ENCODE data around the gene CCDC54.
A peak's percentile ranks its signal among the peaks of the same experiment; 100 is the strongest.

Gene CCDC54

GRCh38 chr3:107408513-107408912 is 31.3 kb downstream of the CCDC54 start:
- Mint-ChIP-seq H3K36me3 (peaks cover 3 to 6% of the 10 kb centered on the region in 2 donors), H3K27me3 (no peaks in the 10 kb centered on the region), H3K4me1 (no peaks in the 10 kb centered on the region), H3K27ac (no peak overlapping the region), H3K4me3 (no peak overlapping the region), H3K9me3 (peaks cover 9 to 15% of the 10 kb centered on the region in 2 donors)
- ATAC-seq (replicated peaks): no peak
- no peak for DNase-seq

DNA sequence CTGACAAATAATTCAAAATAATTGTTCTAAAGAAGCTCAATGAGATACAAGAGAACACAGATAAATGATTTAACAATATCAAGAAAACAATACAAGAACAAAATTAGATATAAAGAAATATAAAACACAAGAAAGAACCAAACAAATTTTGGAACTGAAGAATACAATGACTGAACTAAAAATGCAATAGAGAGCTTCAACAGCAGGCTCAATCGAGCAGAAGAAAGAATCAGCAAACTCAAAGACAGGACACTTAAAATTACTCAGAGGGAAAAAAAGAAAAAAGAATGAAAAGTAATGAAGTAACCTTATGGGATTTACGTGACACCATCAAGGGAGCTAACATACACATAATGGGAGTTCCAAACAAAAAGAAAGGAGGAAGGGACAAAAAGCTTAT is 32.1 kb downstream of the CCDC54 start:
- Mint-ChIP-seq H3K27ac (no peak overlapping the region), H3K4me1 (peaks cover 0 to 2% of the 10 kb centered on the region in 2 donors), H3K9me3 (peaks cover 9 to 15% of the 10 kb centered on the region in 2 donors), H3K36me3 (peaks cover 3 to 6% of the 10 kb centered on the region in 2 donors), H3K27me3 (no peaks in the 10 kb centered on the region), H3K4me3 (no peak overlapping the region)
- no peak for ATAC-seq (replicated peaks)
- DNase-seq: no peak

DNA sequence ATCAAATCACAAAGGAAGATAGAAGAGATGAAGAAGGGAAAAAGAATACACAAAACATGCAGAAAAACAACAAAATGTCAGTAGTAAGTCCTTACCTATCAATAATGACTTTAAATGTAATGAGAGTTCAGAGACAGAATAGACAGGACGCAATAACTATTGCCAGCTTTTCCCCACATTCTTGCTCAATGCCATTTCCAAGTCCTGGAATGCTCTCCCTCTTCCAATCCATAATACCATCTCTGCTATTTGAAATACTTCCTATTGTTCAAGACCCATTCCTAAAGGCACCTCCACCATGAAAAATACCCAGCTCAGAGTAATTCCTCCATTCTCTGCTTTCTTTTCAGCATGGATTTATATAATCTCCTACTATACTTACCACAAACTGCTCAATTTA is 33.4 kb downstream of the CCDC54 start:
- H3K36me3 Mint-ChIP-seq: peaks cover 3 to 6% of the 10 kb centered on the region in 2 donors
- ATAC-seq (replicated peaks): no peak
- no peak for DNase-seq

DNA sequence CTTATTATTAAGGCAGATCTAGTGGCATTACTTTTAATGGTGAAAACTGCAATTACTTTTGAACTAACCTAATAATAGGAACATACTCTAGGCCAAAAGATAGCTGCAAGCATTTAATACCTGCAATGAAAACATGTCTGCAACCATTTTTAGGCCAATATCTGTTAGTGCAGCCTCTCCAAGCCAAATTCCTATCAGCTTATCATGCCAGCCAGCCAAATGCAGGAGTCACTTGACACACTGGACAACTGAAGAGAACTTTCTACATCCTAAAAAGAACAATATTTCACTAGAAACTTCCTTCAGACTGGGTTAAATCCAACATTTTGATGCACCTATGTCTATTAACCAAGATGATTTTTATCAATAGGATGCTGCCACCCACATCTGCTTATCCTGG is 33.8 kb downstream of the CCDC54 start:
- no peak for DNase-seq
- no peaks in the 10 kb centered on the region for H3K27me3 Mint-ChIP-seq
- no peak overlapping the region for H3K4me3 Mint-ChIP-seq
- H3K4me1 Mint-ChIP-seq: peaks cover 0 to 2% of the 10 kb centered on the region in 2 donors
- no peak for ATAC-seq (replicated peaks)
- H3K27ac Mint-ChIP-seq: no peak overlapping the region
- peaks cover 9 to 15% of the 10 kb centered on the region in 2 donors for H3K9me3 Mint-ChIP-seq
- peaks cover 3 to 6% of the 10 kb centered on the region in 2 donors for H3K36me3 Mint-ChIP-seq

More for the DNA sequence above, 33.4 kb downstream of the CCDC54 start:
- Mint-ChIP-seq H3K4me1 (peaks cover 0 to 2% of the 10 kb centered on the region in 2 donors), H3K27me3 (no peaks in the 10 kb centered on the region), H3K4me3 (no peak overlapping the region), H3K9me3 (peaks cover 9 to 15% of the 10 kb centered on the region in 2 donors), H3K27ac (no peak overlapping the region)

DNA sequence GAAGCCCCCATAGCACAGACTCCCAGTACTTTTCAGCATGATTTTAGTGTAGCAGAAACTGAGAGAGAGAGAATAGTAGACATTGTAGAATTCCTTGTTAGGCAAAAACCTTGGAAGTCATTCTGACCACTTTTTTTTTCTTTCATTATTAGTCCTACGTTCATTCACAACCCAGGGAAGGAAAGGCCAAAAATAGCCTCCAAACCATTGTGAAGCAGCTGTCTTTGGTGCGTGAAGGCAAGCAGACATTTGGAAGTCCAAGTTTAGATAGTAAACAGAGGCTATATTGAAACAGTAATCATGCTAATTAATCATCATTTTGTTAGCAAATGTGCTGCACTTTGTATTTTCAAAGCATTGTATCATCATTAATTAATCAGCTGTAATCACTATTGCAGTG is 34.5 kb downstream of the CCDC54 start:
- Mint-ChIP-seq H3K4me3 (no peak overlapping the region), H3K36me3 (peaks cover 3 to 6% of the 10 kb centered on the region in 2 donors), H3K4me1 (peaks cover 0 to 2% of the 10 kb centered on the region in 2 donors), H3K27ac (no peak overlapping the region), H3K27me3 (no peaks in the 10 kb centered on the region), H3K9me3 (peaks cover 9 to 15% of the 10 kb centered on the region in 2 donors)
- DNase-seq (no peak), ATAC-seq (replicated peaks) (no peak)

GRCh38 chr3:107412376-107412775 is 35.1 kb downstream of the CCDC54 start:
- H3K4me3 Mint-ChIP-seq: no peak overlapping the region
- no peaks in the 10 kb centered on the region for H3K27me3 Mint-ChIP-seq
- H3K9me3 Mint-ChIP-seq: peaks cover 9 to 15% of the 10 kb centered on the region in 2 donors
- H3K27ac Mint-ChIP-seq: no peak overlapping the region
- ATAC-seq (replicated peaks) (no peak), DNase-seq (no peak)
- H3K4me1 Mint-ChIP-seq: peaks cover 0 to 2% of the 10 kb centered on the region in 2 donors
- H3K36me3 Mint-ChIP-seq: peaks cover 3 to 6% of the 10 kb centered on the region in 2 donors

GRCh38 chr3:107413264-107413663 is 36.0 kb downstream of the CCDC54 start:
- no peak overlapping the region for H3K4me3 Mint-ChIP-seq
- no peak overlapping the region for H3K27ac Mint-ChIP-seq
- peaks cover 0 to 2% of the 10 kb centered on the region in 2 donors for H3K4me1 Mint-ChIP-seq
- DNase-seq (no peak), ATAC-seq (replicated peaks) (no peak)
- no peaks in the 10 kb centered on the region for H3K27me3 Mint-ChIP-seq
- H3K9me3 Mint-ChIP-seq: peaks cover 9 to 15% of the 10 kb centered on the region in 2 donors
- peaks cover 3 to 6% of the 10 kb centered on the region in 2 donors for H3K36me3 Mint-ChIP-seq

- H3K27ac Mint-ChIP-seq: no peak overlapping the region
- no peak for DNase-seq
These were observed 37.2 kb downstream of the CCDC54 start for GRCh38 chr3:107414325-107414964.

DNA sequence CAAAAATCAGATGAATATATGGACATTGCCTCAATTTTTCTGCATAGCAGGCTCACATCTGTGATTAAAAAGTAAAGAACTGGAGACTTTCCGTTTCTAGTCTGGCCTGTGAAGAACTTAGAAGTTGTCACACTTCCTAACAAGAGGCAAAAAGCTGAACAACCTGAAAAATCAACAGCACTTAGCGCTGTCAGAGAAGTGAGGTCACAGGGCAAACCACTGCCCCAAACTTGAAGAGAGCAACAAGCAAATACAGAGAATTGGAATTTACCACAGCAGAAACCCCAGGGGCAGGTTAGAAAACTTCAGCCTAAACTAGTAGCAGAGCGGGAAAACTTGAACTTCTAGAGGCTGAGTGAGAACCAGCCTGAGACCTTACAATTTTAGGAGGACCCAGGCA is 38.9 kb downstream of the CCDC54 start:
- H3K9me3 Mint-ChIP-seq: no peaks in the 10 kb centered on the region
- ATAC-seq (replicated peaks): no peak
- H3K27ac Mint-ChIP-seq: no peak overlapping the region
- DNase-seq: no peak
- no peaks in the 10 kb centered on the region for H3K36me3 Mint-ChIP-seq
- peaks cover 2 to 3% of the 10 kb centered on the region in 2 donors for H3K27me3 Mint-ChIP-seq
- H3K4me3 Mint-ChIP-seq: no peak overlapping the region
- peaks cover 4% of the 10 kb centered on the region in 2 donors for H3K4me1 Mint-ChIP-seq

More at GRCh38 chr3:107414325-107414964, 37.2 kb downstream of the CCDC54 start:
- H3K4me1 Mint-ChIP-seq: peaks cover 0 to 2% of the 10 kb centered on the region in 2 donors
- peaks cover 1 to 2% of the 10 kb centered on the region in 2 donors for H3K36me3 Mint-ChIP-seq
- no peaks in the 10 kb centered on the region for H3K27me3 Mint-ChIP-seq
- H3K9me3 Mint-ChIP-seq: peaks cover 6 to 10% of the 10 kb centered on the region in 2 donors
- ATAC-seq (replicated peaks): peak in 1 of 2 donors; percentile 25
- H3K4me3 Mint-ChIP-seq: no peak overlapping the region

DNA sequence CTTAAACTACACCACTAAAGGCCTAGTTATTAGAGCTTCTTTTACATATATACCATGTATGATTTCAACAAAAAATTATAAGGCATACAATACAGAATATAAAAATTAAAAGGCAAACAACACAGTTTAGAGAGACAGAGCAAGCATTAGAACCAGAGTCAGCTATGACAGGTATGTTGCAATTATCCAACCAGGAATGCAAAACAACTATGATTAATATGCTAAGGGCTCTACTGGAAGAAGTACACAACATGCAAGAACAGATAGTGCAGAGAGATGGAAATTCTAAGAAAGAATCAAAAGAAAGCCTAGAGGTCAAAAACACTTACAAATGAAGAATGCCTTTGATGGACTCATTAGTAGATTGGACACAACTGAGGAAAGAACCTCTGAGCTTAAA is 39.6 kb downstream of the CCDC54 start:
- Mint-ChIP-seq H3K27me3 (peaks cover 3 to 5% of the 10 kb centered on the region in 2 donors), H3K27ac (no peak overlapping the region), H3K9me3 (no peaks in the 10 kb centered on the region), H3K4me1 (peaks cover 4 to 5% of the 10 kb centered on the region in 2 donors), H3K4me3 (no peak overlapping the region), H3K36me3 (no peaks in the 10 kb centered on the region)
- DNase-seq: no peak
- no peak for ATAC-seq (replicated peaks)

GRCh38 chr3:107421170-107421792 is 44.0 kb downstream of the CCDC54 start:
- H3K4me3 Mint-ChIP-seq: peak overlapping the region; percentile 73 to 78
- H3K9me3 Mint-ChIP-seq: no peaks in the 10 kb centered on the region
- peaks cover 7 to 17% of the 10 kb centered on the region in 2 donors for H3K4me1 Mint-ChIP-seq
- H3K36me3 Mint-ChIP-seq: no peaks in the 10 kb centered on the region
- H3K27me3 Mint-ChIP-seq: peaks cover 3 to 5% of the 10 kb centered on the region in 2 donors
- no peak for DNase-seq
- peak; percentile 52 to 77 for ATAC-seq (replicated peaks)
- H3K27ac Mint-ChIP-seq: no peak overlapping the region

DNA sequence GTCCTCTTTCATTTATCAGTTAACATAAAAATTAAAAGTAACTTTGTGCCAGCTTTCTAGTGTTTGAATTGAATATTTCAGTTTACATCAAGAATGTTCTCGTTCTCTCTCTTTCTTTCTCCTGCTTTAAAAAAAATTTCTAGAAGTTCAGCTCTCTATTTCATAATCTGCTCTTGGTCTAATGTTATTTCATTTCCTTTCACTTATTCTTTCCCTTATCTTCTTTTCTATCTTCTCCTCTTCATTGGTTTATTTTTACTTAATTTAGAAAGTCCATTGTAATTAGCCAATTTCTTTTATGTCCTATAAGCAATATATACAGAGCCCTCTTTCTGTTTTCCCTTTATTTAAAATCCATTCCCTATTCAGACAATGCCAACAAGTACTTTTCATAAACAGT is 44.6 kb downstream of the CCDC54 start:
- no peak overlapping the region for H3K4me3 Mint-ChIP-seq
- no peaks in the 10 kb centered on the region for H3K9me3 Mint-ChIP-seq
- H3K36me3 Mint-ChIP-seq: no peaks in the 10 kb centered on the region
- no peak for DNase-seq
- no peak overlapping the region for H3K27ac Mint-ChIP-seq
- H3K4me1 Mint-ChIP-seq: peaks cover 7 to 17% of the 10 kb centered on the region in 2 donors
- H3K27me3 Mint-ChIP-seq: peaks cover 3 to 5% of the 10 kb centered on the region in 2 donors
- no peak for ATAC-seq (replicated peaks)

DNA sequence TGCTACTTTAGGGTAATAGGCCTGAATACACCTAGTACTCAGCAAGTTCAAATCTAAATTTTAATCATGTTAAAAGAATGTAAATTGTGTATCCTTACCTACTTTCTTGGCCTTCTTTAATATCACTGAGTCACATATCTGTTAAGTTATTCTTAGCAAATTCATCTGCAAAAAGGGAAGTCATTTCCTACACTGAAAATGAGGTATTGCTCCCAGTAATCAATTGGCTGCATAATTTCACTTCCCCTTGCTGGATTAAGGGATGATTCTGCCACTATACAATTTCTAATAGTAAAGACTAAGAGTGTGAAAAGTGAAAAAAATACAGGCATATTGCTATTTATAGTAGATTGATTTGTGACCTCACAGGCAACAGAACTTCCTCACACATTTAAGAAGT is 47.8 kb downstream of the CCDC54 start:
- DNase-seq (no peak), ATAC-seq (replicated peaks) (peak in 1 of 2 donors; percentile 30)
- no peak overlapping the region for H3K4me3 Mint-ChIP-seq
- H3K9me3 Mint-ChIP-seq: no peaks in the 10 kb centered on the region
- H3K4me1 Mint-ChIP-seq: peaks cover 16 to 34% of the 10 kb centered on the region in 2 donors
- peaks cover 3 to 5% of the 10 kb centered on the region in 2 donors for H3K27me3 Mint-ChIP-seq
- no peaks in the 10 kb centered on the region for H3K36me3 Mint-ChIP-seq
- H3K27ac Mint-ChIP-seq: no peak overlapping the region

DNA sequence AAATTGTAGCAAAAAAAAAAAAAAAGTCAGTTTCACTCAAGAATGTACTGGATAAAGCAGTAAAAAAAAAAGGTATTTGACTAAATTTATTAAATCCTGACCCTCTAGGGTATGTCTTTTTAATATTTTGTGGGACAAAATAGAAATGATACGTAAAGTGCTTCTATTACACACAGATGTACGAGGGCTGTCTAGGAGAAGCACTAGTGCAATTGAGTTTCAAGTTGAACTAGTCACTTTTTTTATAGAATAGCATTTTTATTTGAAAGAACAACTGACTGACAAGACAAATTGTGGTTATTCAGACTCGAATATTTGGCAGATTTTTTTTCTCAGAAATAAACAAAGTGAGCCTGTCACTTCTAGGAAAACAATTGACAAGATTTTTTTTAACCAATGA is 49.0 kb downstream of the CCDC54 start:
- peaks cover 22 to 40% of the 10 kb centered on the region in 2 donors for H3K4me1 Mint-ChIP-seq
- no peak overlapping the region for H3K27ac Mint-ChIP-seq
- DNase-seq (no peak), ATAC-seq (replicated peaks) (no peak)
- no peaks in the 10 kb centered on the region for H3K36me3 Mint-ChIP-seq
- no peak overlapping the region for H3K4me3 Mint-ChIP-seq
- no peaks in the 10 kb centered on the region for H3K9me3 Mint-ChIP-seq
- H3K27me3 Mint-ChIP-seq: peaks cover 0 to under 1% of the 10 kb centered on the region in 2 donors

Measured in stimulated activated naive B cell treated with anti-CD40 and anti-IgM and Interleukin-4, amounts not matched to agents 10 μg/mL and 1 μg/mL and 100 μg/mL, for 72 hours (primary cell).